ENCODE measurements around the gene GLRA3. TPM values are rescaled to one million over a fixed set of nuclear protein-coding genes. Genes with fewer than 3 reads are reported as not detected.

GLRA3 gene
- polyA plus RNA-seq, 1 donor from 2014 or later: 0.76 TPM

DNA sequence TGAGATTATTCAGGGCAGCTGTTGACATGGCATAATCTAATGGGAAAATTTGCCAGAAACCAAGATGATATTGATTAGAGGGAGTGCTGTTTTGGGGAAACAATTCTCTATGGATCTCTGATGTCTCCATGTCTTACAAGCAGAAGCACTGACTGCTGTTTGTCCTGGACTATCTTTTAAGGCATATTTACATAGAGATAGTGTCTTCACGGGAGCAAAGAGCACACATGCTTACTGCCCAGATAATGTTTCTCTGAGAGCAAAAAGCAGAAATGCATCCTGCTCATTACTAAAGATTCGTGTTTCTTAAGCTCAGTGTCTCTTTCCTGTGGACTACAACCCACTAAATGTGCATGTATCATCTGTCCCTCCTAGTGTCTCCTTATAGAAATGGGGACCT is 41.3 kb upstream of the GLRA3 start:
- H3K9me2 ChIP-seq (ENCODE audit: insufficient read depth, low read length): no peaks in the 10 kb centered on the region
- no peaks in the 10 kb centered on the region for H4K20me1 ChIP-seq (ENCODE audit: insufficient read depth)
- H3K36me3 ChIP-seq (ENCODE audit: insufficient read depth, low read length): no peaks in the 10 kb centered on the region
- no peaks in the 10 kb centered on the region for H3K27me3 ChIP-seq (ENCODE audit: insufficient read depth, low read depth, low read length)
- no peak overlapping the region for H3K4me2 ChIP-seq (ENCODE audit: low read length)
- H3K79me2 ChIP-seq (replicated peaks; ENCODE audit: insufficient read depth, low read length): no peaks in the 10 kb centered on the region
- H3K9ac ChIP-seq (ENCODE audit: low read length): no peak overlapping the region
- no peak overlapping the region for H3K27ac ChIP-seq (ENCODE audit: low read length)
- H2AFZ ChIP-seq (ENCODE audit: low read depth, low read length): no peak overlapping the region
- H3K9me3 ChIP-seq (ENCODE audit: low read length): no peaks in the 10 kb centered on the region
- no peak for TF ChIP-seq EP300 (conservative IDR thresholded peaks at IDR 0.05; ENCODE audit: poor library complexity, severe bottlenecking)
- no peak for TF ChIP-seq REST (IDR thresholded peaks at IDR 0.05; ENCODE audit: borderline replicate concordance)
- no peak for TF ChIP-seq POLR2AphosphoS5 (IDR thresholded peaks at IDR 0.05)
- TF ChIP-seq CTCF (IDR thresholded peaks at IDR 0.05; ENCODE audit: poor library complexity, severe bottlenecking): no peak
- no peak for TF ChIP-seq RAD21 (conservative IDR thresholded peaks at IDR 0.05)
- TF ChIP-seq SMC3 (conservative IDR thresholded peaks at IDR 0.05; ENCODE audit: poor library complexity): no peak
- TF ChIP-seq MXI1 (conservative IDR thresholded peaks at IDR 0.05; ENCODE audit: poor library complexity, severe bottlenecking): no peak
- no peak for TF ChIP-seq TAF1 (IDR thresholded peaks at IDR 0.05; ENCODE audit: low read depth)
- TF ChIP-seq EZH2 (IDR thresholded peaks at IDR 0.05; ENCODE audit: borderline replicate concordance, insufficient read depth, low read length, poor library complexity, severe bottlenecking): no peak
- no peaks in the 10 kb centered on the region for H3F3A ChIP-seq (ENCODE audit: insufficient read depth, low read length, poor library complexity, severe bottlenecking)
- H3K4me3 ChIP-seq (ENCODE audit: low read length): no peak overlapping the region

DNA sequence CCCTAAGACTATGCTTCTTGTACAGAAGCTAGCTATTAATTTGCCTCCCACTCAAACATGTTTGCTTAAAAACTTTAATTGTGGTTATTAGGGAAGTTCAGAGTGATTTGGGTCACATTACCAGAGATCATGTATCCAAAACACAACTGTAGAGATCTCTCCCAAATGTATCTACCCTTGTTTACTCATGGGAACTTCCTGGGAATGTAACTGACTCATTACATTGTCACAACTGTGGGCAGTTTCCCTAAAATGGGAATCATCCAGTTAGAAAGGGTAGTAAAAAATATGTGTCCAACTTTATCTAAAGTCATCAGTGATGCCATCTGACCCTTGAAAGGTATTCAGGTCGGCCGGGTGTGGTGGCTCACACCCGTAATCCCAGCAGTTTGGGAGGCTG is 40.3 kb upstream of the GLRA3 start:
- Histone ChIP-seq H4K20me1 (ENCODE audit: insufficient read depth) (no peaks in the 10 kb centered on the region), H3K9ac (ENCODE audit: low read length) (no peak overlapping the region), H3K36me3 (ENCODE audit: insufficient read depth, low read length) (no peaks in the 10 kb centered on the region), H3K27ac (ENCODE audit: low read length) (no peak overlapping the region), H3F3A (ENCODE audit: insufficient read depth, low read length, poor library complexity, severe bottlenecking) (no peaks in the 10 kb centered on the region), H3K27me3 (ENCODE audit: insufficient read depth, low read depth, low read length) (no peaks in the 10 kb centered on the region), H2AFZ (ENCODE audit: low read depth, low read length) (no peak overlapping the region), H3K9me2 (ENCODE audit: insufficient read depth, low read length) (no peaks in the 10 kb centered on the region), H3K79me2 (replicated peaks; ENCODE audit: insufficient read depth, low read length) (no peaks in the 10 kb centered on the region), H3K4me2 (ENCODE audit: low read length) (no peak overlapping the region), H3K4me3 (ENCODE audit: low read length) (no peak overlapping the region), H3K9me3 (ENCODE audit: low read length) (no peaks in the 10 kb centered on the region)
- TF ChIP-seq EP300 (conservative IDR thresholded peaks at IDR 0.05; ENCODE audit: poor library complexity, severe bottlenecking): no peak
- TF ChIP-seq REST (IDR thresholded peaks at IDR 0.05; ENCODE audit: borderline replicate concordance): no peak
- no peak for TF ChIP-seq RAD21 (conservative IDR thresholded peaks at IDR 0.05)
- TF ChIP-seq EZH2 (IDR thresholded peaks at IDR 0.05; ENCODE audit: borderline replicate concordance, insufficient read depth, low read length, poor library complexity, severe bottlenecking): no peak
